ENCODE results near the gene ZRANB2.

The ZRANB2 gene, protein sequence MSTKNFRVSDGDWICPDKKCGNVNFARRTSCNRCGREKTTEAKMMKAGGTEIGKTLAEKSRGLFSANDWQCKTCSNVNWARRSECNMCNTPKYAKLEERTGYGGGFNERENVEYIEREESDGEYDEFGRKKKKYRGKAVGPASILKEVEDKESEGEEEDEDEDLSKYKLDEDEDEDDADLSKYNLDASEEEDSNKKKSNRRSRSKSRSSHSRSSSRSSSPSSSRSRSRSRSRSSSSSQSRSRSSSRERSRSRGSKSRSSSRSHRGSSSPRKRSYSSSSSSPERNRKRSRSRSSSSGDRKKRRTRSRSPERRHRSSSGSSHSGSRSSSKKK

DNA sequence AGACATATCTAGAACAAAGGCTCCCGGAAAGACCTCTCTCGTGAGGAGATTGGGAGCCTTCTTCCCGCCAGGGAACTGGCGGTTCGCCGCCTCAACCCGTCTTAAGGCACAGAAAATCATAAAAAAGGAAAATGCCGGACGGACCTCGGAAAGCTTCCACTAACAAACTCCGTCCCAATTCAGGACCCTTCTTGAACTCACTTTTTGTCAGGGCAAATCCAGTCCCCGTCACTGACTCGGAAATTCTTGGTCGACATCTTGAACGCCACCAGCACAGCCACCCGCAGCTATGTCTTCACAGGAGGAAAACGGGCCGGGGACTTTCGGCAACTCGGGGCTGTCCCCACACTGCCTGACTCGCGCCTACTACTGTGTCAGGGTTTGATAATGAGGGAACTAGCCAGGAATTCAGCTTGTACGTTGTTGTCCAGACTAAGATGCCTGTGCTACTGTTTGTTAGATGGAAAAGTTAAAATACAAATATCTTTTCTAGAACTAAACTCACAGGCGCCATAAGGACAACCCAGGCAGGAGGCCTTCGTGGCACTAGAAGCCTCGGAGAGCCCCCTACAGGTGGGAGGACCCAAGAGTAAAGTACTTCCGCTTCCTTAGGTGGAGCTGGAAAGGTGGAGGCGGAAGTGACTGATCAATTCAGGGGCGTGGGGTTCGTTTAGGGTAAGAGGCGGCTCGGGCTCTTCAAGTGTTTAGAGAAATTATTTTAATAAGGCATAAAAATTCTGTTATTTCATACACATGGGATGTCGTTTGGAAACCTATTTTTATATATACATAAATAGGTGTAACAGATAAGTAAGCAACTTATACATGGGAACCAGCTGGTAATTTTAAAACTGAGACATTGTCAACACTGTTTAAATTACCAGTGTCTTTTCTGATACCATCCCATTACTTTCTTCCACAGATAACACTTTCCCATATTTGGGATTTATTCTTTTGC, at the start of gene ZRANB2:
ZRANB2 (minus strand) TSS at position 297 of the 958 bp plus-strand sequence; CDS start at position 257, 40 bp downstream.
- DNase-seq (ENCODE audit: low read depth in 2 of 2), result peak; percentile 97
- TF ChIP-seq, protein P1, sequence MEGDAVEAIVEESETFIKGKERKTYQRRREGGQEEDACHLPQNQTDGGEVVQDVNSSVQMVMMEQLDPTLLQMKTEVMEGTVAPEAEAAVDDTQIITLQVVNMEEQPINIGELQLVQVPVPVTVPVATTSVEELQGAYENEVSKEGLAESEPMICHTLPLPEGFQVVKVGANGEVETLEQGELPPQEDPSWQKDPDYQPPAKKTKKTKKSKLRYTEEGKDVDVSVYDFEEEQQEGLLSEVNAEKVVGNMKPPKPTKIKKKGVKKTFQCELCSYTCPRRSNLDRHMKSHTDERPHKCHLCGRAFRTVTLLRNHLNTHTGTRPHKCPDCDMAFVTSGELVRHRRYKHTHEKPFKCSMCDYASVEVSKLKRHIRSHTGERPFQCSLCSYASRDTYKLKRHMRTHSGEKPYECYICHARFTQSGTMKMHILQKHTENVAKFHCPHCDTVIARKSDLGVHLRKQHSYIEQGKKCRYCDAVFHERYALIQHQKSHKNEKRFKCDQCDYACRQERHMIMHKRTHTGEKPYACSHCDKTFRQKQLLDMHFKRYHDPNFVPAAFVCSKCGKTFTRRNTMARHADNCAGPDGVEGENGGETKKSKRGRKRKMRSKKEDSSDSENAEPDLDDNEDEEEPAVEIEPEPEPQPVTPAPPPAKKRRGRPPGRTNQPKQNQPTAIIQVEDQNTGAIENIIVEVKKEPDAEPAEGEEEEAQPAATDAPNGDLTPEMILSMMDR (IDR thresholded peaks at IDR 0.05; ENCODE audit: low read depth, low read length), result peak; percentile 47
- peak within 1 kb of the TSS; percentile 57 to 79 for H3K4me3 ChIP-seq (replicated peaks in 1 of 2; ENCODE audit: low read depth in 2 of 2, low read length in 2 of 2)

DNA sequence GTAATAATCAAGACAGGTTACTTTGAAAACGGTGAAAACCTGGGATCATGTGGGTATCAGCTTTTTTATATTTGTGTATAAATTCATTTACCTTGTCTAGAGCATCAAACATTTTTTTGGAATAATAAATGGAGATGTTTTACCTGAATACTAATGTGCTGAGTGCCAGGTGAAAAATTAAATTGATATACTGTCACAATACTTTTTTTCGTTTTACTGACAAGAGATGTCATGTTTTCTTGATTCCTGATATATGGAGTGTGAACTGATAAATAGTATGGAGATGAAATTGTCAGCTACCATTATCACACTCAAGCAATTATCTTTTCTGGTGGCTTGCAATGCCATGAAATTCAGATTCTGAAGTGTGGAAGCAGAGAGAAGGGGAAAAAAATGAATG, 47.2 kb upstream of the ZRANB2 start:
- TF ChIP-seq, protein P1 (IDR thresholded peaks at IDR 0.05; ENCODE audit: low read depth, low read length), result no peak
- H3K4me3 ChIP-seq (replicated peaks in 1 of 2; ENCODE audit: low read depth in 2 of 2, low read length in 2 of 2), result no peak overlapping the region
- DNase-seq (ENCODE audit: low read depth in 2 of 2), result no peak

DNA sequence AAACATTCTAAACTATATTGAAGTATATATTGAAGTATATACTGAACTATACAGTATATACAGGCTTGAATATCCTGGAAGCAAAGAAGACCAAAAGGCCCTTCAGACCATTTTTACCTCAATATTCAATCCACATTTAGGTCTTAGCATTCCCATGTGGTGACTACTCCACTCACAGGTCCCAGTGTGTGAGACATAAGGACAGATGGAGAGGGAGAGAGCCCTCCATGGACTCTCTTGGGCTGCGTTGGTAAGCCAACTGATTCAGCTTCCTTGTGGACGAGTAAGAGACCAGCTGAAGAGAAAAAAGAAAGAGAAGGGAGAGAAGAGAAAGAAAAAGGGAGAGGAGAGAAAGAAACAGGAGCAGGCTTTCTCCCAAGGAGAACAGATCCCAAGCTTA, 37.3 kb upstream of the ZRANB2 start:
- TF ChIP-seq, protein P1 (IDR thresholded peaks at IDR 0.05; ENCODE audit: low read depth, low read length), result no peak

DNA sequence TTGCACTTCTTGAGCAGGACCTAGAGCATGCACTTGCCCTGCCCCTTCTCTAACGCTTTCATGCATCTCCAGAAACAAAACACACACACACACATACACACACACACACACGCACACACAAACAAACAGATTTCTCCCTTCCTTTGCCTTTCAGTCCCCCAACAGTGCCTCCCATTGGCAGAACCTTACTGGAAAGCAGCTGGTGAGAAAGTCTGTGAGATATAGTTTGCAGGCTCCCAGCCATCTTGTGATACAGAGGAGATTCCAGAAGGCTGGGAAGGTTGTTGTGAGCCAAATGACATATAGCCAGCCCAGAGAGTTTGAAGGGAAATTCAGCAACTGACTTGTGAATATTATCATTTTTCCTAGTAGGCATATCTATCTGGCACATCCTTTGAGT, 35.9 kb upstream of the ZRANB2 start:
- TF ChIP-seq, protein P1 (IDR thresholded peaks at IDR 0.05; ENCODE audit: low read depth, low read length), result no peak
- peak in 1 of 2 donors; percentile 3 for DNase-seq (ENCODE audit: low read depth in 2 of 2)
- H3K4me3 ChIP-seq (replicated peaks in 1 of 2; ENCODE audit: low read depth in 2 of 2, low read length in 2 of 2), result no peak overlapping the region

More for the DNA sequence above, 37.3 kb upstream of the ZRANB2 start:
- DNase-seq (ENCODE audit: low read depth in 2 of 2), result no peak
- H3K4me3 ChIP-seq (replicated peaks in 1 of 2; ENCODE audit: low read depth in 2 of 2, low read length in 2 of 2), result no peak overlapping the region

DNA sequence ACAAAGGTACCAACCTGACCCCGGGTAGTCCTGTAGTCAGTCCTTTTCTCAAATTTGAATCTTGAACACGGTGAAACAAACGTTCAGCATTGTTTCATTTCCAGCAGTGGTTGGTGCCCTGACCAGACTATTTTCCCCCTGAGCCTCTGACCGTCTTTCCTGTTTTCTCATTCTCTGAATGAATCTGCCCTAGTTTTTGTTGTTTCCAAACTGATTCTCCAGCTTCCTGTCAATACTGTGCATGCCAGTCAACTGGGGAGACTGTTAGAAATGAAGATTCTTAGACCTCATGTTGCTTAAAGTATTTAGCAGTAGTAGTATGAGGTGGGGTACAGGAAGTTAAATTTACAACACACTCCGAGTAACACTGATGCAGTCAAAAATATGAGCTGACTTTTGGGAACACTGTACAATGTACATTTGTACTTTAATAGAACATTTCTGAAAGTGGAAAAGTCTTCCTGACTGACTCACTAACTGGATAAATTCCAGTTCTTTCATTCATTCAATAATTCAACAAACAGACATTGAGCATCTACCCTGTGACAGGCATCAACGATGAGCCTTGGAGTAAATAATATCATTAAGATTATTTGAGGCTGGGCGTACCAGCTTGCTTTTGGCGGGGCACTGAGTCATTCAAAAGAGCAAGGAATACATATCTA, 26.0 kb upstream of the ZRANB2 start:
- no peak overlapping the region for H3K4me3 ChIP-seq (replicated peaks in 1 of 2; ENCODE audit: low read depth in 2 of 2, low read length in 2 of 2)
- peak in 1 of 2 donors; percentile 20 for DNase-seq (ENCODE audit: low read depth in 2 of 2)
- TF ChIP-seq, protein P1 (IDR thresholded peaks at IDR 0.05; ENCODE audit: low read depth, low read length), result no peak

DNA sequence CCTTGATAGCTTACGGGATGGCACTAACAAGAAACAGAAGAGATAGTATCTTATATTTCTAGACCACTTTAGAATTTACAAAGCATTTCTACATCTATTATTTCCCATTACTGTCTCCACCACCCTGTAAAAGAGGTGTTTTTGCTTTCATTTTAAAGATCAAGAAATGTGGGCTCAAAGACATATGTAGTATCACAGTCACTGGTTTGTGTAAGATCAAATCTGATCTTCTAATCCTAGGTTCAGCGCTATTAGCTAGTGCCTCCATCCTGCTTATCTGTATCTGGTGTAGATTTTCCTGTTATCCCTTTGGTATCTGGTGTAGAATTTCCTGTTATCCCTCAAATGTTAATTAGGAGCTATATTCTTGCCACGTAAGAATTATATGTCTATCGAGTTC, 23.6 kb upstream of the ZRANB2 start:
- no peak overlapping the region for H3K4me3 ChIP-seq (replicated peaks in 1 of 2; ENCODE audit: low read depth in 2 of 2, low read length in 2 of 2)
- TF ChIP-seq, protein P1 (IDR thresholded peaks at IDR 0.05; ENCODE audit: low read depth, low read length), result no peak
- DNase-seq (ENCODE audit: low read depth in 2 of 2), result no peak
